ENCODE measurements around the gene CAMKK2. TPM values are rescaled to one million over a fixed set of nuclear protein-coding genes. Genes with fewer than 3 reads are reported as not detected.
A peak's percentile ranks its signal among the peaks of the same experiment; 100 is the strongest.

Gene CAMKK2
- total and polyA plus RNA-seq, 7 donors: 4.4 to 12.3 (median 8.3) TPM

GRCh38 chr12:121245031-121245430, 51.5 kb downstream of the CAMKK2 start:
- ATAC-seq: no peak
- Histone ChIP-seq H3K4me3 (no peak overlapping the region), H3K27ac (no peak overlapping the region), H3K36me3 (ENCODE audit: insufficient read depth in 1 of 2, low read depth in 1 of 2) (peaks cover 0 to 60% of the 10 kb centered on the region in 2 donors), H3K9me3 (no peaks in the 10 kb centered on the region), H3K27me3 (ENCODE audit: insufficient read depth in 3 of 3, low read length in 2 of 3) (no peaks in the 10 kb centered on the region), H3K4me1 (no peaks in the 10 kb centered on the region)
- no peak for TF ChIP-seq CTCF (IDR thresholded peaks at IDR 0.05)
- WGBS, 3 donors: 92 to 93% (median 92%) methylated on average over 14 of the region's 14 CpGs
- DNase-seq: no peak
- intact Hi-C loops (cut with DNase I): no loop called here

- TF ChIP-seq CTCF (IDR thresholded peaks at IDR 0.05): no peak
- DNase-seq (no peak), ATAC-seq (peak in 1 of 4 donors; percentile 27)
- H3K27me3 ChIP-seq (ENCODE audit: insufficient read depth in 3 of 3, low read length in 2 of 3): no peaks in the 10 kb centered on the region
- 59 to 67% (median 66%) methylated on average over 17 of the region's 17 CpGs for WGBS, 3 donors
- H3K9me3 ChIP-seq: no peaks in the 10 kb centered on the region
- H3K4me1 ChIP-seq: no peaks in the 10 kb centered on the region
- H3K27ac ChIP-seq: no peak overlapping the region
- H3K4me3 ChIP-seq: peak overlapping the region; percentile 29
- H3K36me3 ChIP-seq (ENCODE audit: insufficient read depth in 1 of 2, low read depth in 1 of 2): peaks cover 0 to 42% of the 10 kb centered on the region in 2 donors
- intact Hi-C loops (cut with DNase I): no loop called here
Measured at GRCh38 chr12:121241156-121241970, 55.1 kb downstream of the CAMKK2 start.

GRCh38 chr12:121240484-121241101, 55.9 kb downstream of the CAMKK2 start:
- intact Hi-C loops (cut with DNase I): no loop called here
- Histone ChIP-seq H3K36me3 (ENCODE audit: insufficient read depth in 1 of 2, low read depth in 1 of 2) (peaks cover 0 to 39% of the 10 kb centered on the region in 2 donors), H3K27ac (no peak overlapping the region), H3K4me3 (peak overlapping the region; percentile 29), H3K27me3 (ENCODE audit: insufficient read depth in 3 of 3, low read length in 2 of 3) (no peaks in the 10 kb centered on the region), H3K9me3 (no peaks in the 10 kb centered on the region), H3K4me1 (no peaks in the 10 kb centered on the region)
- ATAC-seq (peak in 3 of 4 donors; percentile 31 to 67 (median 51)), DNase-seq (peak; percentile 76 to 84)
- no peak for TF ChIP-seq CTCF (IDR thresholded peaks at IDR 0.05)
- 26 to 48% (median 28%) methylated on average over 38 of the region's 38 CpGs for WGBS, 3 donors

GRCh38 chr12:121240062-121240420, 56.5 kb downstream of the CAMKK2 start:
- peaks cover 0 to 36% of the 10 kb centered on the region in 2 donors for H3K36me3 ChIP-seq (ENCODE audit: insufficient read depth in 1 of 2, low read depth in 1 of 2)
- 55 to 67% (median 56%) methylated on average over 7 of the region's 7 CpGs for WGBS, 3 donors

More at GRCh38 chr12:121240062-121240420, 56.5 kb downstream of the CAMKK2 start:
- H3K27me3 ChIP-seq (ENCODE audit: insufficient read depth in 3 of 3, low read length in 2 of 3): no peaks in the 10 kb centered on the region
- H3K4me3 ChIP-seq: no peak overlapping the region
- intact Hi-C loops (cut with DNase I): no loop called here
- DNase-seq (no peak), ATAC-seq (no peak)
- H3K27ac ChIP-seq: no peak overlapping the region
- no peak for TF ChIP-seq CTCF (IDR thresholded peaks at IDR 0.05)
- no peaks in the 10 kb centered on the region for H3K9me3 ChIP-seq
- H3K4me1 ChIP-seq: no peaks in the 10 kb centered on the region

All from psoas muscle (tissue), 8 donors.